Karpas-422 (cell line): ENCODE data around the gene TUBA4A. TPM values are rescaled to one million over a fixed set of nuclear protein-coding genes. Genes with fewer than 3 reads are reported as not detected.

Experiments used
- DNase-seq: peaks from one replicate; pipeline ENCODE4 v3.0.0-alpha.2; 2015
- H2AFZ ChIP-seq: fragments of 200-600 bp; sonication (generic); 2 replicates; pipeline ENCODE4 v1.6.1; 2014; ENCODE audit warnings: antibody characterized with exemption, low read length, mixed read lengths
- H3K27ac ChIP-seq: fragments of 200-600 bp; sonication (generic); 2 replicates; pipeline ENCODE4 v1.5.1; 2014; ENCODE audit warnings: mild to moderate bottlenecking, low read length, moderate library complexity
- H3K27me3 ChIP-seq: fragments of 200-600 bp; sonication (generic); 2 replicates; pipeline ENCODE4 v1.6.1; 2014; ENCODE audit warnings: low read length, mixed read lengths
- H3K36me3 ChIP-seq: fragments of 200-600 bp; sonication (generic); 2 replicates; pipeline ENCODE4 v1.6.1; 2014; ENCODE audit warnings: low read length, mixed read lengths; ENCODE audit not compliant: insufficient read depth
- H3K4me1 ChIP-seq: fragments of 200-600 bp; sonication (generic); 2 replicates; pipeline ENCODE4 v1.6.1; 2014; ENCODE audit warnings: mild to moderate bottlenecking, low read length, mixed read lengths
- H3K4me2 ChIP-seq: fragments of 200-600 bp; sonication (generic); 2 replicates; pipeline ENCODE4 v1.6.1; 2014; ENCODE audit warnings: low read length, low read depth, mild to moderate bottlenecking; ENCODE audit not compliant: poor library complexity, severe bottlenecking
- H3K4me3 ChIP-seq: fragments of 200-600 bp; sonication (generic); 2 replicates; pipeline ENCODE4 v1.5.1; 2014; ENCODE audit warnings: mild to moderate bottlenecking, antibody characterized with exemption, low read length, mixed read lengths
- H3K79me2 ChIP-seq: fragments of 200-600 bp; sonication (generic); 2 replicates; pipeline ENCODE4 v1.6.1; 2014; ENCODE audit warnings: mild to moderate bottlenecking, low read length, mixed read lengths
- H3K9ac ChIP-seq: fragments of 200-600 bp; sonication (generic); 2 replicates; pipeline ENCODE4 v1.6.0; 2014; ENCODE audit warnings: low read length
- H3K9me2 ChIP-seq: fragments of 200-600 bp; sonication (generic), shearing (Covaris generic); replicated peaks from 2 replicates; pipeline ENCODE4 v1.6.0; 2014; ENCODE audit warnings: mild to moderate bottlenecking, low read length, moderate library complexity; ENCODE audit not compliant: insufficient read depth
- H3K9me3 ChIP-seq: fragments of 300-700, 200-600 bp; sonication (generic); 2 replicates; pipeline ENCODE4 v1.6.1; 2014; ENCODE audit warnings: low read length, mixed read lengths
- H4K20me1 ChIP-seq: fragments of 200-600 bp; sonication (generic); 2 replicates; pipeline ENCODE4 v1.6.1; 2014; ENCODE audit warnings: mild to moderate bottlenecking, antibody characterized with exemption, low read length, low read depth; ENCODE audit not compliant: insufficient read depth
- total RNA-seq: library from RNA; depleted of rRNA; stranded (reverse); fragments of >200 nt; shearing (Covaris generic); gene quantifications from 2 replicates; pipeline ENCODE4 v1.2.3, GENCODE V29; 2014; ENCODE audit warnings: low replicate concordance

The TUBA4A gene
- total RNA-seq, 1 experiment from 2014 or later, result 61.8 TPM

- Histone ChIP-seq H3K36me3 (0 out of 2 replicates have a peak, but pooled peaks cover 18% of the 10 kb centered on the region), H3K9ac (no peak overlapping the region), H3K9me2 (no peaks in the 10 kb centered on the region), H3K4me2 (no peak overlapping the region), H3K79me2 (peaks cover 22% of the 10 kb centered on the region), H3K4me1 (peaks cover 26% of the 10 kb centered on the region), H3K4me3 (no peak overlapping the region), H3K9me3 (no peaks in the 10 kb centered on the region), H2AFZ (no peak overlapping the region), H3K27ac (no peak overlapping the region), H3K27me3 (no peaks in the 10 kb centered on the region), H4K20me1 (no peaks in the 10 kb centered on the region)
- DNase-seq, result no peak
Measured at GRCh38 chr2:219220652-219221402, 32.9 kb downstream of the TUBA4A start.

- H3K4me2 ChIP-seq, result no peak overlapping the region
Measured at GRCh38 chr2:219219784-219220532, 33.8 kb downstream of the TUBA4A start.

GRCh38 chr2:219218732-219219701 lies 34.7 kb downstream of the TUBA4A start, which contains the start of gene ABCB6:
Gene ABCB6 (minus strand): TSS chr2:219218958. CDS start chr2:219218673, 285 bp downstream.
- Histone ChIP-seq H4K20me1 (no peaks in the 10 kb centered on the region), H3K79me2 (peaks cover 27% of the 10 kb centered on the region), H2AFZ (no peak within 1 kb of the TSS), H3K4me1 (peaks cover 26% of the 10 kb centered on the region), H3K27me3 (no peaks in the 10 kb centered on the region), H3K9ac (peak within 1 kb of the TSS; percentile 80), H3K9me2 (no peaks in the 10 kb centered on the region), H3K4me2 (peak within 1 kb of the TSS; percentile 82), H3K9me3 (no peaks in the 10 kb centered on the region), H3K36me3 (peaks cover 21% of the 10 kb centered on the region; the same call in 1 of the 2 replicates), H3K4me3 (peak within 1 kb of the TSS; percentile 75), H3K27ac (peak within 1 kb of the TSS; percentile 51; the same call in 1 of the 2 replicates)
- DNase-seq, result peak; percentile 98

More at GRCh38 chr2:219219784-219220532, 33.8 kb downstream of the TUBA4A start:
- H3K27ac ChIP-seq, result no peak overlapping the region
- no peaks in the 10 kb centered on the region for H3K27me3 ChIP-seq
- peaks cover 17% of the 10 kb centered on the region; the same call in 1 of the 2 replicates for H3K36me3 ChIP-seq
- H2AFZ ChIP-seq, result no peak overlapping the region
- no peaks in the 10 kb centered on the region for H4K20me1 ChIP-seq
- H3K9ac ChIP-seq, result no peak overlapping the region
- no peaks in the 10 kb centered on the region for H3K9me3 ChIP-seq
- peaks cover 27% of the 10 kb centered on the region for H3K79me2 ChIP-seq
- H3K4me1 ChIP-seq, result peaks cover 26% of the 10 kb centered on the region
- DNase-seq, result no peak
- no peak overlapping the region for H3K4me3 ChIP-seq
- no peaks in the 10 kb centered on the region for H3K9me2 ChIP-seq

GRCh38 chr2:219218217-219218731 lies 35.4 kb downstream of the TUBA4A start:
- Histone ChIP-seq H3K9ac (peak overlapping the region; percentile 80), H3K27ac (peak overlapping the region; percentile 51; the same call in 1 of the 2 replicates), H3K4me1 (peaks cover 26% of the 10 kb centered on the region), H3K4me3 (peak overlapping the region; percentile 75), H3K27me3 (no peaks in the 10 kb centered on the region), H3K9me2 (no peaks in the 10 kb centered on the region), H3K9me3 (no peaks in the 10 kb centered on the region), H3K79me2 (peaks cover 27% of the 10 kb centered on the region), H2AFZ (no peak overlapping the region), H4K20me1 (no peaks in the 10 kb centered on the region), H3K4me2 (peak overlapping the region; percentile 82), H3K36me3 (peaks cover 24% of the 10 kb centered on the region; the same call in 1 of the 2 replicates)
- DNase-seq, result no peak

GRCh38 chr2:219216535-219216915 lies 37.2 kb downstream of the TUBA4A start:
- Histone ChIP-seq H3K27me3 (no peaks in the 10 kb centered on the region), H3K27ac (no peak overlapping the region), H3K9me3 (no peaks in the 10 kb centered on the region), H3K4me1 (peaks cover 26% of the 10 kb centered on the region), H4K20me1 (no peaks in the 10 kb centered on the region), H2AFZ (no peak overlapping the region), H3K9ac (no peak overlapping the region), H3K9me2 (no peaks in the 10 kb centered on the region), H3K79me2 (peaks cover 27% of the 10 kb centered on the region), H3K4me2 (no peak overlapping the region), H3K36me3 (peaks cover 28% of the 10 kb centered on the region), H3K4me3 (no peak overlapping the region)
- DNase-seq, result no peak

GRCh38 chr2:219215871-219216534 lies 37.7 kb downstream of the TUBA4A start:
- Histone ChIP-seq H3K36me3 (peaks cover 28% of the 10 kb centered on the region), H3K4me3 (no peak overlapping the region)

GRCh38 chr2:219214786-219215185 lies 38.9 kb downstream of the TUBA4A start:
- Histone ChIP-seq H3K9me3 (no peaks in the 10 kb centered on the region), H3K9ac (no peak overlapping the region)

More at GRCh38 chr2:219215871-219216534, 37.7 kb downstream of the TUBA4A start:
- H2AFZ ChIP-seq, result no peak overlapping the region
- H3K9me2 ChIP-seq, result no peaks in the 10 kb centered on the region
- H3K4me2 ChIP-seq, result no peak overlapping the region
- no peak overlapping the region for H3K9ac ChIP-seq
- DNase-seq, result no peak
- H4K20me1 ChIP-seq, result no peaks in the 10 kb centered on the region
- H3K27ac ChIP-seq, result no peak overlapping the region
- H3K79me2 ChIP-seq, result peaks cover 27% of the 10 kb centered on the region
- H3K9me3 ChIP-seq, result no peaks in the 10 kb centered on the region
- H3K27me3 ChIP-seq, result no peaks in the 10 kb centered on the region
- H3K4me1 ChIP-seq, result peaks cover 26% of the 10 kb centered on the region

More at GRCh38 chr2:219214786-219215185, 38.9 kb downstream of the TUBA4A start:
- no peaks in the 10 kb centered on the region for H3K9me2 ChIP-seq
- no peak for DNase-seq
- H3K4me3 ChIP-seq, result no peak overlapping the region
- H3K79me2 ChIP-seq, result peaks cover 27% of the 10 kb centered on the region
- no peak overlapping the region for H3K27ac ChIP-seq
- H2AFZ ChIP-seq, result no peak overlapping the region
- peaks cover 26% of the 10 kb centered on the region for H3K4me1 ChIP-seq
- H3K27me3 ChIP-seq, result no peaks in the 10 kb centered on the region
- H4K20me1 ChIP-seq, result no peaks in the 10 kb centered on the region
- no peak overlapping the region for H3K4me2 ChIP-seq
- peaks cover 28% of the 10 kb centered on the region for H3K36me3 ChIP-seq
